Lower leg skin (tissue), 3 donors: ENCODE data around the gene TBXAS1.

Experiments
- CTCF ChIP-seq, 3 donors: fragments of 450-650 bp; IDR thresholded peaks; one replicate each; pipeline ENCODE4 v1.5.1; 2016; ENCODE audit warnings: antibody characterized with exemption in 3 of 3, mild to moderate bottlenecking in 3 of 3, moderate library complexity in 2 of 3
- POLR2A ChIP-seq, 2 donors: fragments of 450-650 bp; IDR thresholded peaks; one replicate each; pipeline ENCODE4 v1.6.1; 2016 to 2017; ENCODE audit warnings: antibody characterized with exemption in 2 of 2, mild to moderate bottlenecking in 1 of 2, moderate library complexity in 1 of 2

- TF ChIP-seq POLR2A (IDR thresholded peaks at IDR 0.05): no peak
- TF ChIP-seq CTCF (IDR thresholded peaks at IDR 0.05): no peak
Measured at GRCh38 chr7:139874302-139874629, 45.2 kb downstream of the TBXAS1 start.
